Heart left ventricle (tissue), 16 donors: ENCODE measurements around the gene TGM2. TPM values are rescaled to one million over a fixed set of nuclear protein-coding genes. Genes with fewer than 3 reads are reported as not detected.

Source experiments
- ATAC-seq, 4 donors: fragments of 200-7000 bp; cut with Tn5 transposase; one replicate each; pipeline ENCODE4 v1.9.1; 2020 to 2022; ENCODE audit warnings: moderate library complexity in 4 of 4, mild to moderate bottlenecking in 3 of 4, moderate number of reproducible peaks in 1 of 4
- DNase-seq, 5 donors: peaks; one replicate each; pipeline ENCODE4 v3.0.0-alpha.2; 2020
- H3K27ac ChIP-seq, 12 donors: fragments of 200-600 bp; sonication (generic) in 4 of 12; one replicate each; pipeline versions ENCODE4 v1.5.0 to v1.8.0; 2016 to 2022; ENCODE audit warnings: mild to moderate bottlenecking in 2 of 12
- H3K27me3 ChIP-seq, 9 donors: fragments of 200-600 bp; sonication (generic) in 2 of 9; one replicate each; pipeline versions ENCODE4 v1.5.1 to v1.8.0; 2016 to 2022; ENCODE audit warnings: mild to moderate bottlenecking in 3 of 9
- H3K36me3 ChIP-seq, 9 donors: fragments of 200-600 bp; sonication (generic) in 2 of 9; one replicate each; pipeline versions ENCODE4 v1.5.0 to v1.8.0; 2018 to 2022; ENCODE audit warnings: mild to moderate bottlenecking in 2 of 9
- H3K4me1 ChIP-seq, 12 donors: fragments of 200-600 bp; sonication (generic) in 4 of 12; one replicate each; pipeline versions ENCODE4 v1.5.0 to v1.8.0; 2016 to 2022; ENCODE audit warnings: mild to moderate bottlenecking in 3 of 12
- H3K4me3 ChIP-seq, 12 donors: fragments of 200-600 bp; sonication (generic) in 4 of 12; one replicate each; pipeline versions ENCODE4 v1.5.0 to v1.8.0; 2017 to 2022; ENCODE audit warnings: mild to moderate bottlenecking in 9 of 12, moderate library complexity in 4 of 12
- H3K9me3 ChIP-seq, 12 donors: fragments of 200-600 bp; sonication (generic) in 4 of 12; one replicate each; pipeline versions ENCODE4 v1.5.0 to v1.8.0; 2016 to 2022; ENCODE audit warnings: mild to moderate bottlenecking in 1 of 12
- CTCF ChIP-seq, 12 donors: fragments of 200-600 bp; sonication (generic) in 4 of 12; IDR thresholded peaks; one replicate each; pipeline versions ENCODE4 v1.5.0 to v1.8.0; 2018 to 2022; ENCODE audit warnings: antibody characterized with exemption in 12 of 12, mild to moderate bottlenecking in 5 of 12
- POLR2A ChIP-seq, 2 donors: fragments of 450-650 bp; IDR thresholded peaks; one replicate each; pipeline ENCODE4 v1.6.1; 2017; ENCODE audit warnings: antibody characterized with exemption in 2 of 2, mild to moderate bottlenecking in 2 of 2, moderate library complexity in 2 of 2
- WGBS, 4 donors: extraction: QIAGEN DNeasy Blood & Tissue Kit in 2 of 4; methylation state at CpG; one replicate each; pipeline versions ENCODE4 v1.1.5 to v1.1.7; 2013 to 2018; 5-methylcytosine and 5-hydroxymethylcytosine counted together
- intact Hi-C, 10 donors: fragments of 100-400 bp; cut with DNase I; formaldehyde crosslinking; loops; one replicate each; pipeline versions ENCODE4 v1.11.1 to v1.14.2; 2022
- long read RNA-seq, 3 donors: library from polyadenylated mRNA; unstranded; transcript quantifications; one replicate each; pipeline ENCODE4 v2.0.0, GENCODE V29; 2020 to 2021
- polyA plus RNA-seq, 2 donors: library from polyadenylated mRNA; stranded (reverse); fragments of 200-250 nt; gene quantifications; one replicate each; pipeline ENCODE4 v1.2.3, GENCODE V29; 2013
- total RNA-seq, 9 donors: library from RNA; depleted of rRNA in 2 of 9; stranded (reverse); fragments of >200 nt in 2 of 9; fragmentation: NEBNext Ultra II Directional in 3 of 9; extraction: Animal tissue kit (Norgen Biotek cat#: 25700) in 3 of 9; gene quantifications; one replicate each; pipeline versions ENCODE4 v1.1.0 to v1.2.4, GENCODE V29; 2016 to 2023
- donor health status: ischemic (EF 13 %, LVEDD 7.1; RV severe dilation, severe dysfunction).
- donor health status: healthy with polysubstance abuse.
- donor health status: DM: no; HTN: yes; CAD: no.
- donor health status: DM: no; HTN: no; CAD: no.
- donor health status: ischemic (EF 25% LVEDD 6.9; RV normal size, moderate dysfunction).
- donor health status: ischemic (EF 25% LVEDD 5.7; RV mildly dilated, moderate dysfunction).
- donor health status: healthy.
- donor health status: DM: yes; HTN: yes; CAD: no.
- donor health status: ischemic (EF 35%, LVEDD 5.7; RV mildly dilated, moderate dysfunction).
- donor health status: nonischemic (EF 11% LVEDD 7.7; RV severe dilation, severe dysfunction).
- donor health status: DM: yes; HTN: yes; CAD: no.
- donor health status: PGD.
- donor health status: ischemic (EF 29% LVEDD 5.4; RV normal size, mild dysfunction).
- donor health status: nonischemic (EF 23%, LVEDD 6.1; RV moderate dilation, normal function).

The TGM2 gene
- 1,000 to 10,000 TPM in 1 of 9 donors, 100 to 1,000 TPM in 8; 271 to 1,146 (median 567) TPM for total RNA-seq
- polyA plus RNA-seq, result 100 to 1,000 TPM; 211 to 972 TPM
- long read RNA-seq, donor 1, full-length matches to known transcripts, result 129 of 791 reads
- long read RNA-seq, donor 1, partial matches to known transcripts, result 636 of 791 reads
- long read RNA-seq, donor 1, other reads (novel, unspliced or antisense), result 26 of 791 reads
- long read RNA-seq, donor 2, full-length matches to known transcripts, result 227 of 1,705 reads
- long read RNA-seq, donor 2, partial matches to known transcripts, result 1,030 of 1,705 reads
- long read RNA-seq, donor 2, other reads (novel, unspliced or antisense), result 448 of 1,705 reads
- long read RNA-seq, donor 3, full-length matches to known transcripts, result 322 of 1,526 reads
- long read RNA-seq, donor 3, partial matches to known transcripts, result 777 of 1,526 reads
- long read RNA-seq, donor 3, other reads (novel, unspliced or antisense), result 427 of 1,526 reads

GRCh38 chr20:38165089-38165965, at the start of gene TGM2:
TGM2 (minus strand) TSS chr20:38165270; CDS start chr20:38165198, 72 bp downstream.
- DNase-seq, result peak; percentile 84 to 92 (median 91)
- Histone ChIP-seq H3K4me3 (peak within 1 kb of the TSS; percentile 49 to 81 (median 70)), H3K36me3 (peaks cover 0 to 18% (median 8%) of the 10 kb centered on the region in 9 donors), H3K27ac (peak within 1 kb of the TSS; percentile 76 to 96 (median 86)), H3K4me1 (peaks cover 0 to 85% (median 50%) of the 10 kb centered on the region in 12 donors), H3K27me3 (no peaks in the 10 kb centered on the region), H3K9me3 (no peaks in the 10 kb centered on the region)
- 14 to 47% (median 23%) methylated on average over 13 to 46 of the region's 46 CpGs for WGBS, 4 donors
- ATAC-seq, result peak; percentile 82 to 90 (median 86)
- intact Hi-C loops, result loop anchor here (1.0 to 10.0 kb wide), 13 partner anchors 51 to 109 kb away; no protein-coding TSS in a partner anchor
- TF ChIP-seq CTCF (IDR thresholded peaks at IDR 0.05) (peak; percentile 79 to 94 (median 89)), POLR2A (IDR thresholded peaks at IDR 0.05) (peak; percentile 63 to 90)

GRCh38 chr20:38214256-38215193, 49.5 kb upstream of the TGM2 start:
- Histone ChIP-seq H3K27me3 (no peaks in the 10 kb centered on the region), H3K4me1 (peaks cover 0 to 40% (median 14%) of the 10 kb centered on the region in 12 donors), H3K4me3 (no peak overlapping the region), H3K36me3 (no peaks in the 10 kb centered on the region), H3K9me3 (no peaks in the 10 kb centered on the region), H3K27ac (no peak overlapping the region)
- peak in 1 of 12 donors; percentile 9 for TF ChIP-seq CTCF (IDR thresholded peaks at IDR 0.05)
- TF ChIP-seq POLR2A (IDR thresholded peaks at IDR 0.05), result no peak
- WGBS, 4 donors, result 81 to 85% (median 84%) methylated on average over 19 of the region's 19 CpGs
- intact Hi-C loops, result loop anchor here in 2 of 10 donors (5.0 kb wide), 1 partner anchor 47 kb away; the partner anchor contains the start of gene TGM2 (in 2 of the 2)
- DNase-seq (peak in 1 of 5 donors; percentile 14), ATAC-seq (no peak)

- no peak for TF ChIP-seq POLR2A (IDR thresholded peaks at IDR 0.05)
- TF ChIP-seq CTCF (IDR thresholded peaks at IDR 0.05), result no peak
- DNase-seq (no peak), ATAC-seq (no peak)
- Histone ChIP-seq H3K27me3 (no peaks in the 10 kb centered on the region), H3K36me3 (no peaks in the 10 kb centered on the region), H3K27ac (peak overlapping the region in 3 of 12 donors; percentile 24 to 43 (median 25)), H3K4me3 (no peak overlapping the region), H3K4me1 (peaks cover 0 to 49% (median 16%) of the 10 kb centered on the region in 12 donors), H3K9me3 (no peaks in the 10 kb centered on the region)
- WGBS, 4 donors, result 89 to 96% (median 93%) methylated on average over 5 of the region's 5 CpGs
- intact Hi-C loops, result no loop called here
These were observed 48.5 kb upstream of the TGM2 start for GRCh38 chr20:38213607-38213940.
